ENCODE data around the gene DTWD1. TPM values are rescaled to one million over a fixed set of nuclear protein-coding genes. Genes with fewer than 3 reads are reported as not detected.
"Not testable (repeated sequence)": the region's sequence is repeated elsewhere in the genome, so short reads cannot be mapped to it uniquely, and the experiment has no call there.

DTWD1 gene, protein sequence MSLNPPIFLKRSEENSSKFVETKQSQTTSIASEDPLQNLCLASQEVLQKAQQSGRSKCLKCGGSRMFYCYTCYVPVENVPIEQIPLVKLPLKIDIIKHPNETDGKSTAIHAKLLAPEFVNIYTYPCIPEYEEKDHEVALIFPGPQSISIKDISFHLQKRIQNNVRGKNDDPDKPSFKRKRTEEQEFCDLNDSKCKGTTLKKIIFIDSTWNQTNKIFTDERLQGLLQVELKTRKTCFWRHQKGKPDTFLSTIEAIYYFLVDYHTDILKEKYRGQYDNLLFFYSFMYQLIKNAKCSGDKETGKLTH
- total RNA-seq (2014; rRNA removed; shearing (Covaris generic)) (63.7 and 73.3 TPM in 2 replicates), polyA plus RNA-seq (2016; fragmentation: Nextera tagmentation; extraction: Ambion mirVana) (104 and 107 TPM in 2 replicates)

DNA sequence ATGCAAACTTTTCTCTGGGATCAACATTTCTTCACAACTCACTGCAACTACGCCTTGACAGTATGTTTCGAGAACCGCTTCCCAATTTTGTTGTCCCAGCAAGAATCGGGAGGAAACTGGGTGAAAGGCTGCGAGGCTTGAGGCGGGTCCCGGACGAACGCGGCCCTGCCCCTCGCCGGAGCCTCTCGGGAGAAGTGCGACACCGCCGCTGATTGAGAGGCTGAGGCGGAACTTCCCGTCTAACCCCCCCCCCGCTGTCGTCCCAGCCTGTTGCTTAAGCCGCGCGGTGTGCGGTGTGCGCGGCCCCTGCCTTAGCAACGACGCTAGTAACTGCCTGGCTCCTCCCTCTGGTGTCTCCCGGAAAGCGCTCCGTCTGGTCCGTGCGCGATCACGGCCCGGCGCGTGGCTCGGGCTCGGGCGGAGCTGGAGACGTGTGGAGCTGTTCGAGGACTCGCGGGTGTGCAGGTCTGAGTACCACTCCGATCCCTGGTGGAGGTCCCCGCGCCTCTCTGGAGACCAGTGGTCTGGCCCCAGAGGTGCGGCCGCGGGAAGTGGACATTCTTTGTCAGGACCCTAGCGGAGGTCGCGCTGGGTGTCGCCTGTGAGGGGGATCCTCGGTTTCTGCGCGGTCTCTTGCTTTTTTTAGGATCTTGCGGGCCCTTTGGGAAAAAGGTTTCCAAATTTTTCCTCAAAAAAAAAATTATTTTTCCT, at the start of gene DTWD1, which contains the start of gene FAM227B:
Gene DTWD1 (plus strand): TSS at position 391 of the 711 bp plus-strand sequence. CDS start 4,120 bp downstream, outside the sequence.
Gene FAM227B (minus strand): TSS at position 161 of the 711 bp plus-strand sequence. CDS start 5,647 bp downstream, outside the sequence.
- H2AFZ ChIP-seq = peak within 1 kb of the TSS; percentile 85
- DNase-seq = peak; percentile 99
- H3K79me2 ChIP-seq (ENCODE audit: insufficient read depth) = peaks cover 58% of the 10 kb centered on the region
- TF ChIP-seq EZH2phosphoT487 (IDR thresholded peaks at IDR 0.05; ENCODE audit: insufficient read depth, low read depth) (no peak), EZH2 (IDR thresholded peaks at IDR 0.05; ENCODE audit: insufficient read depth, poor library complexity, severe bottlenecking) (no peak)
- H3K4me2 ChIP-seq (ENCODE audit: unreplicated experiment) = peak within 1 kb of the TSS; percentile 95
- H3K9me2 ChIP-seq (ENCODE audit: insufficient read depth) = no peaks in the 10 kb centered on the region
- peak within 1 kb of the TSS; percentile 94 for H3K27ac ChIP-seq
- H3K9me3 ChIP-seq (ENCODE audit: low read depth) = no peaks in the 10 kb centered on the region
- in situ Hi-C loops (cut with MboI) = no loop called here
- WGBS, 2 experiments (ENCODE audit: low coverage in 1 of 2, low lambda C conversion rate in 2 of 2, missing lambda C conversion rate in 2 of 2) = 1% methylated on average over 53 to 59 of the region's 59 CpGs
- peaks cover 60% of the 10 kb centered on the region for H3F3A ChIP-seq (ENCODE audit: insufficient read depth)
- H3K27me3 ChIP-seq (replicated peaks; ENCODE audit: insufficient read depth) = no peaks in the 10 kb centered on the region
- peaks cover 40% of the 10 kb centered on the region for H3K4me1 ChIP-seq (ENCODE audit: insufficient read depth)
- peaks cover 18% of the 10 kb centered on the region for H3K36me3 ChIP-seq (ENCODE audit: low read depth)
- H4K20me1 ChIP-seq (ENCODE audit: insufficient read depth) = no peaks in the 10 kb centered on the region
- peak within 1 kb of the TSS; percentile 97 for H3K9ac ChIP-seq
- H3K4me3 ChIP-seq = peak within 1 kb of the TSS; percentile 84

DNA sequence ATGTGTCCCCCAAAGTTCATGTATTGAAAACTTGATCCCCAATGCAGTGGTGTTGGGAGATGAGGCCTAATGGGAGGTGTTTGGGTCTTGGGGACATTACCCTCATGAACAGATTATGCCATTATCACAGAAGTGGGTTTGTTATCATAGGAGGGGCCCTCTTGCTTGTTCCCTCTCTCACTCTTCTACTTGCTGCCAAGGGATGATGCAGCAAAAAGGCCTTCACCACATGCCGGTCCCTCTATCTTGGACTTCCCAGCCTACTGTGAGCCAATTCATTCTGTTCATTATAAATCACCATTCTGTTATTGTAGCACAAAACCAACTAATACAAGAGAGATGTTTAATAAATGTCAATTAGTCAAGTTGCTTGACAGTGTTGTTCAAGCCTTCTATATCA, 47.4 kb upstream of the DTWD1 start:
- no peak overlapping the region for H3K27ac ChIP-seq
- no peaks in the 10 kb centered on the region for H3K4me1 ChIP-seq (ENCODE audit: insufficient read depth)
- H3K9me3 ChIP-seq (ENCODE audit: low read depth) = peaks cover 4% of the 10 kb centered on the region
- H3K4me3 ChIP-seq = no peak overlapping the region
- H3K9ac ChIP-seq = no peak overlapping the region
- DNase-seq = no peak
- H4K20me1 ChIP-seq (ENCODE audit: insufficient read depth) = no peaks in the 10 kb centered on the region
- no peak overlapping the region for H3K4me2 ChIP-seq (ENCODE audit: unreplicated experiment)
- 96 to 100% methylated on average over 1 of the region's 1 CpG for WGBS, 2 experiments (ENCODE audit: low coverage in 1 of 2, low lambda C conversion rate in 2 of 2, missing lambda C conversion rate in 2 of 2)
- TF ChIP-seq EZH2 (IDR thresholded peaks at IDR 0.05; ENCODE audit: insufficient read depth, poor library complexity, severe bottlenecking) (no peak), EZH2phosphoT487 (IDR thresholded peaks at IDR 0.05; ENCODE audit: insufficient read depth, low read depth) (no peak)
- in situ Hi-C loops (cut with MboI) = no loop called here
- H3F3A ChIP-seq (ENCODE audit: insufficient read depth) = no peaks in the 10 kb centered on the region
- H3K79me2 ChIP-seq (ENCODE audit: insufficient read depth) = no peaks in the 10 kb centered on the region
- H3K27me3 ChIP-seq (replicated peaks; ENCODE audit: insufficient read depth) = no peaks in the 10 kb centered on the region
- H3K9me2 ChIP-seq (ENCODE audit: insufficient read depth) = no peaks in the 10 kb centered on the region; the same call in 1 of the 2 replicates
- no peak overlapping the region for H2AFZ ChIP-seq
- H3K36me3 ChIP-seq (ENCODE audit: low read depth) = no peaks in the 10 kb centered on the region

DNA sequence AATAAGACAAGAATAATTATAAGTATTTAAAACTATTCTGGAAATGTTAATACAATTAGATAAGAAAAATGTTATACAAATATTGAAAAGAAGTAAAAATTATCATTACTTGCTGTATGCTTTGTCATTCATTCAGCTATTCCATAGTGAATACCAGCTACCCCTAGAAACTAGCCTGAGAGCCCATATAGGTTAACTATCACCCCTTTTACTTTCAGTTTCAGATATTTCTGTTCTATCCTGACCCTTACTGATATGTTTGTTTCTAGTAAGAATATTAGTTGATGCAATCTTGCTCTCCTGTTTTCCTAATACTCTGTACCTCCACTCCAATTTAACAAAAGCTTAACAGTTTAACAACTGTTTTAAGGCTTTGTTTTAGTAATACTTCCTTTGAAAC, 31.8 kb upstream of the DTWD1 start:
- Histone ChIP-seq H3K27me3 (replicated peaks; ENCODE audit: insufficient read depth) (no peaks in the 10 kb centered on the region), H4K20me1 (ENCODE audit: insufficient read depth) (no peaks in the 10 kb centered on the region), H3K79me2 (ENCODE audit: insufficient read depth) (no peaks in the 10 kb centered on the region), H3K27ac (no peak overlapping the region), H3K9me3 (ENCODE audit: low read depth) (no peaks in the 10 kb centered on the region), H3K9ac (no peak overlapping the region), H3K4me3 (no peak overlapping the region), H3F3A (ENCODE audit: insufficient read depth) (no peaks in the 10 kb centered on the region), H3K9me2 (ENCODE audit: insufficient read depth) (no peaks in the 10 kb centered on the region), H2AFZ (peak overlapping the region; percentile 64; the same call in 1 of the 2 replicates), H3K4me1 (ENCODE audit: insufficient read depth) (no peaks in the 10 kb centered on the region; the same call in 1 of the 2 replicates), H3K4me2 (ENCODE audit: unreplicated experiment) (peak overlapping the region; percentile 39), H3K36me3 (ENCODE audit: low read depth) (no peaks in the 10 kb centered on the region)
- DNase-seq = no peak
- TF ChIP-seq EZH2phosphoT487 (IDR thresholded peaks at IDR 0.05; ENCODE audit: insufficient read depth, low read depth) = no peak
- no peak for TF ChIP-seq EZH2 (IDR thresholded peaks at IDR 0.05; ENCODE audit: insufficient read depth, poor library complexity, severe bottlenecking)
- in situ Hi-C loops (cut with MboI) = no loop called here

DNA sequence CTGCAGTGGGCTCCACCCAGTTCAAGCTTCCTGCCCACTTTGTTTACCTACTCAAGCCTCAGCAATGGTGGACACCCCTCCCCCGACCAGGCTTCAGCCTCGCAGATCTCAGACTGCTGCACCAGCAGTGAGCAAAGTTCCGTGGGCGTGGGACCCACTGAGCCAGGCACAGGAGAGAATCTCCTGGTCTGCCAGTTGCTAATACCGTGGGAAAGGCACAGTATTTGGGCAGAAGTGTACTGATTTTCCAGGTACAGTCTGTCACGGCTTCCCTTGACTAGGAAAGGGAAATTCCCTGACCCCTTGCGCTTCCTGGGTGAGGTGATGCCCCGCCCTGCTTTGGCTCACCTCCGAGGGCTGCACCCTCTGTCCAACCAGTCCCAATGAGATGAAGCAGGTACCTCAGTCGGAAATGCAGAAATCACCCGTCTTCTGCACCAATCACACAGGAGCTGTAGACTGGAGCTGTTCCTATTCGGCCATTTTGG, 28.0 kb upstream of the DTWD1 start:
- H3K4me1 ChIP-seq (ENCODE audit: insufficient read depth); H3K36me3 ChIP-seq (ENCODE audit: low read depth); H3K4me3 ChIP-seq; H4K20me1 ChIP-seq (ENCODE audit: insufficient read depth); in situ Hi-C loops (cut with MboI); DNase-seq; H3K27me3 ChIP-seq (replicated peaks; ENCODE audit: insufficient read depth); H3K27ac ChIP-seq; H3K4me2 ChIP-seq (ENCODE audit: unreplicated experiment); H3F3A ChIP-seq (ENCODE audit: insufficient read depth); H3K79me2 ChIP-seq (ENCODE audit: insufficient read depth); H3K9me2 ChIP-seq (ENCODE audit: insufficient read depth); H3K9ac ChIP-seq; H2AFZ ChIP-seq; H3K9me3 ChIP-seq (ENCODE audit: low read depth): not testable (repeated sequence)
- WGBS, 2 experiments (ENCODE audit: low coverage in 1 of 2, low lambda C conversion rate in 2 of 2, missing lambda C conversion rate in 2 of 2) = 89 to 93% methylated on average over 11 to 12 of the region's 12 CpGs
